RWPE1 (cell line): Measurements from ENCODE around the gene VPS25.

Experiments used
- CTCF ChIA-PET: fragments of 350-600 bp; sonication (Branson Sonifier 250); formaldehyde crosslinking; extraction: SDS; loops from one replicate; lab custom pipeline; 2021; lab: Yijun Ruan, JAX
- POLR2A ChIA-PET: fragments of 400-600 bp; formaldehyde crosslinking; extraction: SDS; loops from one replicate; lab custom pipeline; 2020; ENCODE audit warnings: antibody characterized with exemption; ENCODE audit not compliant: low non-redundant PET; lab: Yijun Ruan, JAX
- DNase-seq: peaks from one replicate; pipeline ENCODE4 v3.0.0; 2012; ENCODE audit warnings: low spot score
- H3K27ac ChIP-seq: fragments of 450-650 bp; 2 replicates; pipeline ENCODE4 v1.5.1; 2017
- CTCF ChIP-seq: fragments of 450-650 bp; conservative IDR thresholded peaks from 2 replicates; pipeline ENCODE4 v1.5.1; 2017; ENCODE audit warnings: low read depth, mild to moderate bottlenecking

VPS25 gene

GRCh38 chr17:42821176-42821575, 47.9 kb downstream of the VPS25 start:
- ChIA-PET POLR2A (no interaction called here), CTCF (interaction anchor here (0.7 to 1.2 kb wide), 3 partner anchors 11 to 969 kb away, joined by 3 to 5 read pairs (median 4); partner anchors contain the start of genes CNTD1 and COA3)
- no peak overlapping the region for H3K27ac ChIP-seq
- TF ChIP-seq CTCF = no peak
- DNase-seq = no peak

GRCh38 chr17:42827472-42827871, 54.2 kb downstream of the VPS25 start:
- H3K27ac ChIP-seq = no peak overlapping the region
- no peak for TF ChIP-seq CTCF
- no peak for DNase-seq
- CTCF ChIA-PET = interaction anchor here (0.5 kb wide), 1 partner anchor 445 kb away, joined by 5 read pairs; no protein-coding TSS in a partner anchor
- POLR2A ChIA-PET = no interaction called here
